DOHH2 (cell line): ENCODE data around the gene ODF2.

Experiments used
- H3F3A ChIP-seq: fragments of 200-600 bp; sonication (generic), shearing (Covaris generic); 2 replicates; pipeline ENCODE4 v1.6.0; 2016; ENCODE audit warnings: antibody characterized with exemption, mild to moderate bottlenecking; ENCODE audit not compliant: control insufficient read depth, insufficient read depth
- H3K27ac ChIP-seq: fragments of 200-600 bp; sonication (generic); 2 replicates; pipeline ENCODE4 v1.5.1; 2014; ENCODE audit warnings: low read depth, mild to moderate bottlenecking, low read length, moderate library complexity
- H3K27me3 ChIP-seq: fragments of 200-600 bp; sonication (generic); 2 replicates; pipeline ENCODE4 v1.6.1; 2014; ENCODE audit warnings: mild to moderate bottlenecking, low read length, mixed read lengths; ENCODE audit not compliant: control insufficient read depth
- H3K36me3 ChIP-seq: fragments of 200-600 bp; sonication (generic); 2 replicates; pipeline ENCODE4 v1.6.1; 2014; ENCODE audit warnings: mild to moderate bottlenecking, low read length, moderate library complexity, mixed read lengths; ENCODE audit not compliant: control insufficient read depth
- H3K4me1 ChIP-seq: fragments of 200-600 bp; sonication (generic); 2 replicates; pipeline ENCODE4 v1.6.1; 2014; ENCODE audit warnings: mild to moderate bottlenecking, low read length, mixed read lengths; ENCODE audit not compliant: control insufficient read depth
- H3K4me2 ChIP-seq: fragments of 200-600 bp; sonication (generic); 2 replicates; pipeline ENCODE4 v1.6.0; 2014; ENCODE audit warnings: mild to moderate bottlenecking, low read length, moderate library complexity
- H3K4me3 ChIP-seq: fragments of 200-600 bp; sonication (generic); 2 replicates; pipeline ENCODE4 v1.5.1; 2014; ENCODE audit warnings: mild to moderate bottlenecking, low read length, mixed read lengths
- H3K79me2 ChIP-seq: fragments of 200-600 bp; sonication (generic); 2 replicates; pipeline ENCODE4 v1.6.1; 2014; ENCODE audit warnings: mild to moderate bottlenecking, low read length, mixed read lengths; ENCODE audit not compliant: control insufficient read depth
- H3K9me2 ChIP-seq: fragments of 200-600 bp; sonication (generic); replicated peaks from 2 replicates; pipeline ENCODE4 v1.6.1; 2014; ENCODE audit warnings: mild to moderate bottlenecking, low read length, mixed read lengths; ENCODE audit not compliant: control insufficient read depth
- H3K9me3 ChIP-seq: fragments of 200-600 bp; sonication (generic); 2 replicates; pipeline ENCODE4 v1.6.1; 2014; ENCODE audit warnings: antibody characterized with exemption, low read length, mixed read lengths; ENCODE audit not compliant: control insufficient read depth, insufficient read depth
- H4K20me1 ChIP-seq: fragments of 200-600 bp; sonication (generic); 2 replicates; pipeline ENCODE4 v1.6.0; 2014; ENCODE audit warnings: low read depth, mild to moderate bottlenecking, antibody characterized with exemption, low read length, moderate library complexity; ENCODE audit not compliant: control insufficient read depth, insufficient read depth
- CTCF ChIP-seq: fragments of 200-600 bp; sonication (generic); IDR thresholded peaks from one replicate; pipeline ENCODE4 v1.5.1; 2014; ENCODE audit warnings: antibody characterized with exemption, mild to moderate bottlenecking, low read depth, low read length; ENCODE audit not compliant: poor library complexity, severe bottlenecking
- EZH2phosphoT487 ChIP-seq: fragments of 200-600 bp; sonication (generic); IDR thresholded peaks from 2 replicates; pipeline ENCODE4 v1.6.1; 2017; ENCODE audit warnings: borderline replicate concordance, mild to moderate bottlenecking, antibody characterized with exemption, low read length, moderate library complexity, mixed read lengths

ODF2 gene

GRCh38 chr9:128416014-128416413, 39.8 kb upstream of the ODF2 start:
- Histone ChIP-seq H3K4me2 (peak overlapping the region; percentile 68), H3K27me3 (peaks cover 27% of the 10 kb centered on the region), H3K27ac (peak overlapping the region; percentile 67), H3K9me3 (no peaks in the 10 kb centered on the region), H3F3A (no peaks in the 10 kb centered on the region), H3K79me2 (no peaks in the 10 kb centered on the region), H3K4me1 (peaks cover 26% of the 10 kb centered on the region), H3K36me3 (no peaks in the 10 kb centered on the region), H3K4me3 (peak overlapping the region; percentile 52), H4K20me1 (no peaks in the 10 kb centered on the region), H3K9me2 (no peaks in the 10 kb centered on the region)
- TF ChIP-seq EZH2phosphoT487 (no peak), CTCF (no peak)

- H3K4me3 ChIP-seq = peak overlapping the region; percentile 52
- H3K9me2 ChIP-seq = no peaks in the 10 kb centered on the region
- peak overlapping the region; percentile 67 for H3K27ac ChIP-seq
- H3K79me2 ChIP-seq = no peaks in the 10 kb centered on the region
- no peaks in the 10 kb centered on the region for H4K20me1 ChIP-seq
- H3K4me2 ChIP-seq = peak overlapping the region; percentile 68
- peaks cover 31% of the 10 kb centered on the region for H3K27me3 ChIP-seq
- no peak for TF ChIP-seq CTCF
- no peak for TF ChIP-seq EZH2phosphoT487
- no peaks in the 10 kb centered on the region for H3K9me3 ChIP-seq
- H3K4me1 ChIP-seq = peaks cover 31% of the 10 kb centered on the region
- no peaks in the 10 kb centered on the region for H3F3A ChIP-seq
- H3K36me3 ChIP-seq = no peaks in the 10 kb centered on the region
These were observed 39.3 kb upstream of the ODF2 start for GRCh38 chr9:128416432-128417019.

DNA sequence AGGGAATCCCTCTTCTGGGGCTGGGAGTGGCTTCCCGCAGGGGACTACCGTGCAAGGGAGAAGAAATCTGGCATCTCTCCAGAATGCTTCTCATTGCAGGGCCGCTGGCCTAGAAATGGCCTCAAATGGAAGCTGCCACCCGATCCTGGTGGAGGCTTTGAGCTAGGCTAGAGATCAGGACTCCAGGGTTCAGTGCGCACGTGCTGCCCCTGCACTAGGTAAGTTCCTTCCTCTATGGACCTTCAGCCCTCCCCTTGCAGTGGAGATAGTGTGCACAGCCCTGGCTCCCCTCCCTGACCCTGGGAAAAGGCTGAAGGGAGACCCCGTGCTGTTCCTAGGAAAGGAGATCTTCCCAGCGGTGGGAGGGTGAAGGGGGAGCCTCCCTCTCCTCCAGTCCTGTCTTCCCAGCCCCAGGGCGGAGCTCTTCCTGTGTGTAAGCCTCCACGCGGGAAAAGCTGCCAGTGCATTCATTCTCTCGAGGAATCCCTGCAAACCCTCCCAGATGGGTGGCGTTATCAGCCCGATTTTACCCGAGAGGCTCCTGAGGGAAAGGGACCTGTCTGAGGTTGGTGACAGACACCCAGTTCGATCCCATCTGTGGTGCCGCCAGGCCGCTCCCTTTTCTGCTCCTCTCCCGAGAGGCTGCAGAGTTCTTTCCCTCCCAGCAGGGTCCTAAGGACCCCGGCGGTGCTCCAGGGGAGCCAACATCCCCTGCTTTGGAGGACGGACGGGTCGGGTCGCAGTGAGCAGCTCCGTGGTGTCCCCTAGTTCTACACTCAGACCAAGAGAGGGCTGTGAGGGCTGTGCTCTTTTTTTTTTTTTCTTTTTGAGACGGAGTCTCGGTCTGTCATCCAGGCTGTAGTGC, 36.5 kb upstream of the ODF2 start:
- H3K79me2 ChIP-seq = no peaks in the 10 kb centered on the region
- H3K36me3 ChIP-seq = no peaks in the 10 kb centered on the region
- no peaks in the 10 kb centered on the region for H3F3A ChIP-seq
- H3K4me2 ChIP-seq = peak overlapping the region; percentile 72
- H3K4me1 ChIP-seq = peaks cover 32% of the 10 kb centered on the region
- peak overlapping the region; percentile 73; the same call in 1 of the 2 replicates for H3K4me3 ChIP-seq
- H3K27me3 ChIP-seq = peaks cover 34% of the 10 kb centered on the region
- no peaks in the 10 kb centered on the region for H3K9me3 ChIP-seq
- no peaks in the 10 kb centered on the region for H3K9me2 ChIP-seq
- no peak overlapping the region for H3K27ac ChIP-seq
- no peaks in the 10 kb centered on the region for H4K20me1 ChIP-seq
- TF ChIP-seq CTCF = no peak
- no peak for TF ChIP-seq EZH2phosphoT487
